Vagina (tissue), 2 donors: Measurements from ENCODE around the gene VEZT. TPM values are rescaled to one million over a fixed set of nuclear protein-coding genes. Genes with fewer than 3 reads are reported as not detected.
"Not testable (repeated sequence)": the region's sequence is repeated elsewhere in the genome, so short reads cannot be mapped to it uniquely, and the experiment has no call there.

Experiments
- DNase-seq, 2 donors: peaks; one replicate each; pipeline ENCODE4 v3.0.0-alpha.2; 2017; ENCODE audit errors: extremely low spot score in 2 of 2
- H3K27ac ChIP-seq: fragments of 200-600 bp; sonication (generic); one replicate; pipeline ENCODE4 v1.5.1; 2019
- H3K27me3 ChIP-seq: fragments of 200-600 bp; sonication (generic); one replicate; pipeline ENCODE4 v1.5.1; 2019
- H3K36me3 ChIP-seq, 2 donors: fragments of 200-600 bp; sonication (generic); one replicate each; pipeline ENCODE4 v1.5.1; 2017 to 2019
- H3K4me1 ChIP-seq: fragments of 200-600 bp; sonication (generic); one replicate; pipeline ENCODE4 v1.5.1; 2019
- H3K4me3 ChIP-seq, 2 donors: fragments of 200-600 bp; sonication (generic); 1 replicate in 1 of 2; 2 replicates in 1 of 2; pipeline ENCODE4 v1.5.1; 2016 to 2019
- H3K9me3 ChIP-seq: fragments of 200-600 bp; sonication (generic); one replicate; pipeline ENCODE4 v1.5.1; 2019
- CTCF ChIP-seq, 3 experiments: fragments of 450-650 bp in 2 of 3; fragments of 200-600 bp in 1 of 3; sonication (generic) in 1 of 3; IDR thresholded peaks; one replicate each; pipeline ENCODE4 v1.5.1; 2017 to 2019; ENCODE audit warnings: antibody characterized with exemption in 3 of 3, mild to moderate bottlenecking in 2 of 3, moderate library complexity in 2 of 3
- POLR2A ChIP-seq, 2 donors: fragments of 450-650 bp; IDR thresholded peaks; one replicate each; pipeline ENCODE4 v1.6.1; 2017; ENCODE audit warnings: antibody characterized with exemption in 2 of 2, mild to moderate bottlenecking in 2 of 2, moderate library complexity in 2 of 2
- POLR2AphosphoS5 ChIP-seq, 2 donors: sonication (generic); formaldehyde crosslinking; IDR thresholded peaks; one replicate each; pipeline ENCODE4 v1.9.0; 2017; ENCODE audit warnings: antibody characterized with exemption in 2 of 2, mild to moderate bottlenecking in 2 of 2, low read depth in 1 of 2; ENCODE audit not compliant: insufficient read depth in 1 of 2
- intact Hi-C: fragments of 100-400 bp; cut with DNase I; formaldehyde crosslinking; loops from one replicate; pipeline ENCODE4 v1.15.1; 2023
- total RNA-seq: library from RNA; depleted of rRNA; stranded (reverse); fragments of >200 nt; gene quantifications from one replicate; pipeline ENCODE4 v1.2.3, GENCODE V29; 2016

The VEZT gene
- total RNA-seq, 1 donor from 2014 or later = 63.3 TPM

GRCh38 chr12:95300286-95300685, 82.7 kb downstream of the VEZT start:
- intact Hi-C loops = no loop called here
- no peaks in the 10 kb centered on the region for H3K27me3 ChIP-seq
- no peak overlapping the region for H3K27ac ChIP-seq
- no peaks in the 10 kb centered on the region for H3K9me3 ChIP-seq
- peaks cover 0 to 40% of the 10 kb centered on the region in 2 donors for H3K36me3 ChIP-seq
- no peak for TF ChIP-seq POLR2A (IDR thresholded peaks at IDR 0.05)
- TF ChIP-seq CTCF (IDR thresholded peaks at IDR 0.05) = no peak
- TF ChIP-seq POLR2AphosphoS5 (IDR thresholded peaks at IDR 0.05; ENCODE audit: insufficient read depth in 1 of 2, low read depth in 1 of 2) = no peak
- H3K4me1 ChIP-seq = no peaks in the 10 kb centered on the region
- no peak overlapping the region for H3K4me3 ChIP-seq
- DNase-seq = no peak

GRCh38 chr12:95303476-95303875, 85.9 kb downstream of the VEZT start:
- TF ChIP-seq POLR2AphosphoS5 (IDR thresholded peaks at IDR 0.05; ENCODE audit: insufficient read depth in 1 of 2, low read depth in 1 of 2) = no peak
- no peak for TF ChIP-seq CTCF (IDR thresholded peaks at IDR 0.05)
- TF ChIP-seq POLR2A (IDR thresholded peaks at IDR 0.05) = no peak
- DNase-seq = no peak
- intact Hi-C loops = no loop called here
- no peaks in the 10 kb centered on the region for H3K9me3 ChIP-seq
- no peaks in the 10 kb centered on the region for H3K27me3 ChIP-seq
- peaks cover 0 to 19% of the 10 kb centered on the region in 2 donors for H3K36me3 ChIP-seq
- no peak overlapping the region for H3K4me3 ChIP-seq
- H3K27ac ChIP-seq = no peak overlapping the region
- no peaks in the 10 kb centered on the region for H3K4me1 ChIP-seq

GRCh38 chr12:95304673-95305198, 87.1 kb downstream of the VEZT start:
- peaks cover 0 to 13% of the 10 kb centered on the region in 2 donors for H3K36me3 ChIP-seq
- H3K9me3 ChIP-seq = no peaks in the 10 kb centered on the region
- H3K4me3 ChIP-seq = no peak overlapping the region
- H3K27me3 ChIP-seq = no peaks in the 10 kb centered on the region
- intact Hi-C loops = no loop called here
- DNase-seq = no peak
- H3K27ac ChIP-seq = no peak overlapping the region
- H3K4me1 ChIP-seq = no peaks in the 10 kb centered on the region
- no peak for TF ChIP-seq POLR2A (IDR thresholded peaks at IDR 0.05)
- TF ChIP-seq POLR2AphosphoS5 (IDR thresholded peaks at IDR 0.05; ENCODE audit: insufficient read depth in 1 of 2, low read depth in 1 of 2) = no peak
- TF ChIP-seq CTCF (IDR thresholded peaks at IDR 0.05) = no peak

- no peak overlapping the region for H3K4me3 ChIP-seq
- H3K4me1 ChIP-seq = no peaks in the 10 kb centered on the region
- H3K27ac ChIP-seq = no peak overlapping the region
- no peaks in the 10 kb centered on the region for H3K36me3 ChIP-seq
- TF ChIP-seq POLR2AphosphoS5 (IDR thresholded peaks at IDR 0.05; ENCODE audit: insufficient read depth in 1 of 2, low read depth in 1 of 2) (no peak), POLR2A (IDR thresholded peaks at IDR 0.05) (no peak), CTCF (IDR thresholded peaks at IDR 0.05) (no peak)
- intact Hi-C loops = no loop called here
- no peaks in the 10 kb centered on the region for H3K27me3 ChIP-seq
- H3K9me3 ChIP-seq = no peaks in the 10 kb centered on the region
- no peak for DNase-seq
These were observed 95.0 kb downstream of the VEZT start for GRCh38 chr12:95312656-95313055.

- H3K27ac ChIP-seq, H3K4me1 ChIP-seq, intact Hi-C loops, DNase-seq, H3K4me3 ChIP-seq, H3K36me3 ChIP-seq, H3K9me3 ChIP-seq, H3K27me3 ChIP-seq: not testable (repeated sequence)
These were observed 97.1 kb downstream of the VEZT start for GRCh38 chr12:95314756-95315155.
